ENCODE results near the gene CHMP6. TPM values are rescaled to one million over a fixed set of nuclear protein-coding genes. Genes with fewer than 3 reads are reported as not detected.

The CHMP6 gene
- total RNA-seq, 1 donor from 2014 or later: 27.8 TPM

DNA sequence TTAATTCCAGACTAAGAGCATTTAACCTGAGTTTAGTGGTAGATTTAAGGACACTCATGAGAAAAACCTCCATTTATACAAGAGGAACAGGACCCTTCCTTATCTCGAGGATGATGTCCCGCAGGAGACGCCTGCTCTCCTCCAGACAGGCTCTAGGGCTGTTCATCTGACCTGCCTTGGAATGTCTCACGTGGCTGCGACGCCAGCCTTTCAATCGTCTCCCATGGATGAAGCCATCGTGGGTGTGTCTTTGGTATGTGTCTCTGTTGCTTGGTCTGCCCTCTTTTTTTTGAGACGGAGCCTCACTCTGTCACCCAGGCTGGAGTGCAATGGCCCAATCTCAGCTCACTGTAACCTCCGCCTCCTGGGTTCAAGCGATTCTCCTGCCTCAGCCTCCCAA, 16.5 kb downstream of the CHMP6 start:
- Mint-ChIP-seq H3K27ac (no peak overlapping the region), H3K9me3 (ENCODE audit: low read depth) (peaks cover 13% of the 10 kb centered on the region), H3K4me1 (ENCODE audit: low read depth) (peaks cover 6% of the 10 kb centered on the region), H3K36me3 (ENCODE audit: insufficient read depth) (peaks cover 6% of the 10 kb centered on the region), H3K4me3 (ENCODE audit: low read depth) (no peak overlapping the region), H3K27me3 (peaks cover 35% of the 10 kb centered on the region)
- no peak for DNase-seq (ENCODE audit: low spot score, unreplicated experiment)
- no peak for TF ChIP-seq CTCF (IDR thresholded peaks at IDR 0.05; ENCODE audit: unreplicated experiment)

GRCh38 chr17:81009136-81009535, 17.5 kb downstream of the CHMP6 start:
- Mint-ChIP-seq H3K4me1 (ENCODE audit: low read depth) (peaks cover 6% of the 10 kb centered on the region), H3K27ac (no peak overlapping the region), H3K27me3 (peaks cover 28% of the 10 kb centered on the region), H3K4me3 (ENCODE audit: low read depth) (no peak overlapping the region), H3K9me3 (ENCODE audit: low read depth) (peaks cover 13% of the 10 kb centered on the region), H3K36me3 (ENCODE audit: insufficient read depth) (peaks cover 6% of the 10 kb centered on the region)
- no peak for TF ChIP-seq CTCF (IDR thresholded peaks at IDR 0.05; ENCODE audit: unreplicated experiment)
- no peak for DNase-seq (ENCODE audit: low spot score, unreplicated experiment)

DNA sequence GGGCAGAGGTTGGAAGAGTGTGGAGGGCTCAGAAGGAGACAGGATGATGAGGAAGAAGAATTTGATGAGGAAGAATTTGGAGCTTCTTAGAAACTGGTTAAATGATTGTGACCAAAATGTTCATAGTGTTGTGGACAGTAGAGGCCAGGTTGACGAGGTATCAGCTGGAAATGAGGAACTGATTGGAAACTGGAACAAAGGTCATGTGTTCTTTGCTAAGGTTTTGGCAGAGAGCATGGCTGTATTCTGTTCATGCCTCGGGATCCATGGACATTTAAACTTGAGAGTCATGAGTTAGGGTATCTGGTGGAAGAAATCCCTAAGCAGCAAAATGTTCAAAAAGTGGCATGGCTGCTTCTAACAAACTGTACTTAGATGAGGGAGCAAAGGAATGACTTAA, 19.3 kb downstream of the CHMP6 start:
- no peak for DNase-seq (ENCODE audit: low spot score, unreplicated experiment)
- peaks cover 3% of the 10 kb centered on the region for H3K4me1 Mint-ChIP-seq (ENCODE audit: low read depth)
- H3K4me3 Mint-ChIP-seq (ENCODE audit: low read depth): no peak overlapping the region
- TF ChIP-seq CTCF (IDR thresholded peaks at IDR 0.05; ENCODE audit: unreplicated experiment): no peak
- H3K27me3 Mint-ChIP-seq: peaks cover 21% of the 10 kb centered on the region
- peaks cover 9% of the 10 kb centered on the region for H3K36me3 Mint-ChIP-seq (ENCODE audit: insufficient read depth)
- peaks cover 17% of the 10 kb centered on the region for H3K9me3 Mint-ChIP-seq (ENCODE audit: low read depth)
- no peak overlapping the region for H3K27ac Mint-ChIP-seq

- Mint-ChIP-seq H3K36me3 (ENCODE audit: insufficient read depth) (peaks cover 9% of the 10 kb centered on the region), H3K4me3 (ENCODE audit: low read depth) (no peak overlapping the region), H3K27ac (peak overlapping the region; percentile 72), H3K9me3 (ENCODE audit: low read depth) (peaks cover 21% of the 10 kb centered on the region), H3K27me3 (peaks cover 11% of the 10 kb centered on the region), H3K4me1 (ENCODE audit: low read depth) (peaks cover 3% of the 10 kb centered on the region)
- DNase-seq (ENCODE audit: low spot score, unreplicated experiment): no peak
- TF ChIP-seq CTCF (IDR thresholded peaks at IDR 0.05; ENCODE audit: unreplicated experiment): no peak
Observed at GRCh38 chr17:81011951-81012350, 20.3 kb downstream of the CHMP6 start.

DNA sequence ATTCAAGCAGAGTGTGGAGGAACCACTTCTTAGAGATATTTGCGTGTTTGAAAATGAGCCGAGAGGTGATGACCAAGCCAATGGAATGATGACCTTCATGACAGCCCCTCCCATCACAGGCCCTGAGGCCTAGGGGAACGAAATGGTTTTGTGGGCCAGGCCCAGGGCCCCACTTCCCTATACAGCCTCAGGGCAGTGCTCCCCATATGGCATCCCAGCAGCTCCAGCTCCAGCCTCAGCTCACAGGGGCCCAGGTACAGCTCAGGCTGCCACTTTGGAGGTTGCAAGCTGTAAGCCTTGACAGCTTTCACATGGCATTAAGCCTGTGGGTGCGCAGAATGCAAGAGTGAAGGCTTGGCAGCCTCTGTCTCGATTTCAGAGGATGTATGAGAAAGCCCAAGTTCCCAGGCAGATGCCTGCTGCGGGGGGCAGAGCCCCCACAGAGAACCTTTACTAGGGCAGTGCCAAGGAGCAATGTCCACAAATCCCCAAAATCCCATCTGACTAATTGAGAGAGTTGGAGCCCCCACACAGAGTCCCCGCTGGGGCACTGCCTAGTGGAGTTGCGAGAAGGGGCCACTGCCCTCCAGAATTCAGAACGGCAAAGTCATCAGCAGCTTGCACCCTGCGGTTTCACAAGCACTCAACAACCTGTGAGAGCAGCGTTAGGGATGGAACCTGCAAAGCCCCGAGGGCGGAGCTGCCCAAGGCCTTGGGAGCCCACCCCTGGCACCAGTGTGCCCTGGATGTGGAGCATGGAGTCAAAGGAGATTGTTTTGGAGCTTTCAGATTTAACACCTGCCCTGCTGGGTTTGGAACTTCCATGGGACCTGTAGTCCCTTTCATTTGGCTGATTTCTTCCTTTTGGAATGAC, 21.2 kb downstream of the CHMP6 start:
- Mint-ChIP-seq H3K27ac (peak overlapping the region; percentile 72), H3K27me3 (peaks cover 5% of the 10 kb centered on the region), H3K4me3 (ENCODE audit: low read depth) (no peak overlapping the region), H3K36me3 (ENCODE audit: insufficient read depth) (peaks cover 9% of the 10 kb centered on the region), H3K9me3 (ENCODE audit: low read depth) (peaks cover 21% of the 10 kb centered on the region), H3K4me1 (ENCODE audit: low read depth) (peaks cover 5% of the 10 kb centered on the region)
- DNase-seq (ENCODE audit: low spot score, unreplicated experiment): no peak
- no peak for TF ChIP-seq CTCF (IDR thresholded peaks at IDR 0.05; ENCODE audit: unreplicated experiment)

Data from progenitor cell of endocrine pancreas (in vitro differentiated cells).